ENCODE results near the gene ZSCAN29. TPM values are rescaled to one million over a fixed set of nuclear protein-coding genes. Genes with fewer than 3 reads are reported as not detected.

Gene ZSCAN29
- polyA plus RNA-seq, 1 of the 3 experiments (the other 2 are of a cell fraction), result 5.7 TPM

DNA sequence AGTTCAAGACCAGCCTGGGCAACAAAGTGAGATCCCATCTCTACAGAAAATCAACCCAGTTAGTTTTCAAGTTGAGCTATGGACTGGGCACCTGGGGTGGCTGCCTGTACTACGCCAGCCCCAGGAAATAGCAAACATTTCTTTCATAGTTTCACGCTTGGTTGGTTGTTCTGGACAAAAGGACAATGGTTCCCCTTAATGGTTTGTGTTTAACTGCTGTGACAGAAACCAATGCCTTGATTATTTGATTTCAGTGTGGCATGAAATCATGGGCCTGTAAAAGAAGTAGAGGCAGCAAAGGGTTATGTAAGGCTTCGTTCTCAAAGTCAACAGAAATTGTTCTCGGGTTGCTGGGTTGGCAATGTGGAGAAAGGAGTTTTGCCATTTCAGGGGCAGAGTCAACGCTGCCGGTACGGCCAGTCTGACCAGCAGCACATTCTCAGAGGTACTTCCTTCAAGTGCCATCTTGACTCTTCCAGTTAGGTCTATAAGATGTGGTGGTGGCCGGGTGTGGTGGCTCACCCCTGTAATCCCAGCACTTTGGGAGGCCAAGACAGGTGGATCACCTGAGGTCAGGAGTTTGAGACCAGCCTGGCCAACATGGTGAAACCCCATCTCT, 53.2 kb downstream of the ZSCAN29 start:
- Histone ChIP-seq H2AFZ (ENCODE audit: low read depth) (no peak overlapping the region), H3K9ac (no peak overlapping the region), H3K4me2 (no peak overlapping the region), H3K9me2 (no peaks in the 10 kb centered on the region), H3K27me3 (ENCODE audit: insufficient read depth) (no peaks in the 10 kb centered on the region; the same call in 1 of the 2 replicates), H3K27ac (ENCODE audit: low read depth in 2 of 2, low read length in 1 of 2) (no peak overlapping the region), H3K79me2 (ENCODE audit: insufficient read depth) (no peaks in the 10 kb centered on the region), H3K36me3 (replicated peaks in 1 of 2; ENCODE audit: control insufficient read depth in 1 of 2, insufficient read depth in 2 of 2, low read length in 1 of 2) (no peaks in the 10 kb centered on the region), H3F3A (replicated peaks; ENCODE audit: insufficient read depth) (no peaks in the 10 kb centered on the region), H4K20me1 (ENCODE audit: insufficient read depth) (no peaks in the 10 kb centered on the region), H3K9me3 (no peaks in the 10 kb centered on the region), H3K4me3 (ENCODE audit: low read depth in 2 of 2, low read length in 1 of 2) (no peak overlapping the region), H3K4me1 (ENCODE audit: control insufficient read depth in 1 of 2, insufficient read depth in 2 of 2, low read depth in 1 of 2, low read length in 1 of 2) (no peaks in the 10 kb centered on the region)
- POLR2A ChIA-PET, result no interaction called here
- no peak for DNase-seq
- TF ChIP-seq JUND (IDR thresholded peaks at IDR 0.05), result no peak
- no peak for TF ChIP-seq YY1 (IDR thresholded peaks at IDR 0.05; ENCODE audit: low read depth)
- no peak for TF ChIP-seq RXRA (IDR thresholded peaks at IDR 0.05; ENCODE audit: borderline replicate concordance, low read depth)
- no peak for TF ChIP-seq RFX5 (IDR thresholded peaks at IDR 0.05; ENCODE audit: low read length)
- no peak for TF ChIP-seq NRF1 (IDR thresholded peaks at IDR 0.05; ENCODE audit: low read depth, low read length)
- TF ChIP-seq, protein P1, sequence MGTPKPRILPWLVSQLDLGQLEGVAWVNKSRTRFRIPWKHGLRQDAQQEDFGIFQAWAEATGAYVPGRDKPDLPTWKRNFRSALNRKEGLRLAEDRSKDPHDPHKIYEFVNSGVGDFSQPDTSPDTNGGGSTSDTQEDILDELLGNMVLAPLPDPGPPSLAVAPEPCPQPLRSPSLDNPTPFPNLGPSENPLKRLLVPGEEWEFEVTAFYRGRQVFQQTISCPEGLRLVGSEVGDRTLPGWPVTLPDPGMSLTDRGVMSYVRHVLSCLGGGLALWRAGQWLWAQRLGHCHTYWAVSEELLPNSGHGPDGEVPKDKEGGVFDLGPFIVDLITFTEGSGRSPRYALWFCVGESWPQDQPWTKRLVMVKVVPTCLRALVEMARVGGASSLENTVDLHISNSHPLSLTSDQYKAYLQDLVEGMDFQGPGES (IDR thresholded peaks at IDR 0.05; ENCODE audit: low read depth, low read length), result no peak
- TF ChIP-seq, protein P2, sequence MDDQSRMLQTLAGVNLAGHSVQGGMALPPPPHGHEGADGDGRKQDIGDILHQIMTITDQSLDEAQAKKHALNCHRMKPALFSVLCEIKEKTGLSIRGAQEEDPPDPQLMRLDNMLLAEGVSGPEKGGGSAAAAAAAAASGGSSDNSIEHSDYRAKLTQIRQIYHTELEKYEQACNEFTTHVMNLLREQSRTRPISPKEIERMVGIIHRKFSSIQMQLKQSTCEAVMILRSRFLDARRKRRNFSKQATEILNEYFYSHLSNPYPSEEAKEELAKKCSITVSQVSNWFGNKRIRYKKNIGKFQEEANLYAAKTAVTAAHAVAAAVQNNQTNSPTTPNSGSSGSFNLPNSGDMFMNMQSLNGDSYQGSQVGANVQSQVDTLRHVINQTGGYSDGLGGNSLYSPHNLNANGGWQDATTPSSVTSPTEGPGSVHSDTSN (IDR thresholded peaks at IDR 0.05), result no peak
- TF ChIP-seq SMC3 (IDR thresholded peaks at IDR 0.05; ENCODE audit: low read depth, low read length), result no peak
- TF ChIP-seq, protein P3, sequence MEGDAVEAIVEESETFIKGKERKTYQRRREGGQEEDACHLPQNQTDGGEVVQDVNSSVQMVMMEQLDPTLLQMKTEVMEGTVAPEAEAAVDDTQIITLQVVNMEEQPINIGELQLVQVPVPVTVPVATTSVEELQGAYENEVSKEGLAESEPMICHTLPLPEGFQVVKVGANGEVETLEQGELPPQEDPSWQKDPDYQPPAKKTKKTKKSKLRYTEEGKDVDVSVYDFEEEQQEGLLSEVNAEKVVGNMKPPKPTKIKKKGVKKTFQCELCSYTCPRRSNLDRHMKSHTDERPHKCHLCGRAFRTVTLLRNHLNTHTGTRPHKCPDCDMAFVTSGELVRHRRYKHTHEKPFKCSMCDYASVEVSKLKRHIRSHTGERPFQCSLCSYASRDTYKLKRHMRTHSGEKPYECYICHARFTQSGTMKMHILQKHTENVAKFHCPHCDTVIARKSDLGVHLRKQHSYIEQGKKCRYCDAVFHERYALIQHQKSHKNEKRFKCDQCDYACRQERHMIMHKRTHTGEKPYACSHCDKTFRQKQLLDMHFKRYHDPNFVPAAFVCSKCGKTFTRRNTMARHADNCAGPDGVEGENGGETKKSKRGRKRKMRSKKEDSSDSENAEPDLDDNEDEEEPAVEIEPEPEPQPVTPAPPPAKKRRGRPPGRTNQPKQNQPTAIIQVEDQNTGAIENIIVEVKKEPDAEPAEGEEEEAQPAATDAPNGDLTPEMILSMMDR (IDR thresholded peaks at IDR 0.05), result no peak
- TF ChIP-seq, protein P4, sequence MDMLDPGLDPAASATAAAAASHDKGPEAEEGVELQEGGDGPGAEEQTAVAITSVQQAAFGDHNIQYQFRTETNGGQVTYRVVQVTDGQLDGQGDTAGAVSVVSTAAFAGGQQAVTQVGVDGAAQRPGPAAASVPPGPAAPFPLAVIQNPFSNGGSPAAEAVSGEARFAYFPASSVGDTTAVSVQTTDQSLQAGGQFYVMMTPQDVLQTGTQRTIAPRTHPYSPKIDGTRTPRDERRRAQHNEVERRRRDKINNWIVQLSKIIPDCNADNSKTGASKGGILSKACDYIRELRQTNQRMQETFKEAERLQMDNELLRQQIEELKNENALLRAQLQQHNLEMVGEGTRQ (IDR thresholded peaks at IDR 0.05; ENCODE audit: borderline replicate concordance, low read depth, low read length), result no peak
- TF ChIP-seq GATA2 (CRISPR knock-in tag; IDR thresholded peaks at IDR 0.05), result no peak
- 81% methylated on average over 7 of the region's 8 CpGs for WGBS (ENCODE audit: low lambda C conversion rate)
- CTCF ChIA-PET, result no interaction called here

DNA sequence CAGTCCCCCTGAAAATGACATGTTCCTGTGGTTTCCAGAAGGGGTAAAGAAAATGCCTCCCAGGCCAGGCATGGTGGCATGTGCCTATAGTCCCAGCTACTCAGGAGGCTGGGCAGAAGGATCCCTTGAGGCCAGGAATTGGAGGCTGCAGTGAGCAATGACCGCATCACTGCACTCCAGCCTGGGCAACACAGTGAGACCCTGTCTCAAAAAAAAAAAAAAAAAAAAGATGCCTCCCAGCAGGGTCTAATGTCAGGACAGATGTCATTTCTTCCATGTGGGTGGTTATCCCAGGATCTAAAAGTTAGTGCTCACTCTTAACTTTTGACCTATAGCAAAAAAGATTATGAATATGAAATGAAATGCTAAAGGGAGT, 53.9 kb downstream of the ZSCAN29 start:
- Histone ChIP-seq H3K27ac (ENCODE audit: low read depth in 2 of 2, low read length in 1 of 2) (no peak overlapping the region), H3F3A (replicated peaks; ENCODE audit: insufficient read depth) (no peaks in the 10 kb centered on the region), H2AFZ (ENCODE audit: low read depth) (no peak overlapping the region), H3K4me1 (ENCODE audit: control insufficient read depth in 1 of 2, insufficient read depth in 2 of 2, low read depth in 1 of 2, low read length in 1 of 2) (no peaks in the 10 kb centered on the region), H3K4me2 (no peak overlapping the region), H3K36me3 (replicated peaks in 1 of 2; ENCODE audit: control insufficient read depth in 1 of 2, insufficient read depth in 2 of 2, low read length in 1 of 2) (no peaks in the 10 kb centered on the region), H3K9ac (no peak overlapping the region), H3K79me2 (ENCODE audit: insufficient read depth) (no peaks in the 10 kb centered on the region), H3K27me3 (ENCODE audit: insufficient read depth) (peaks cover 6% of the 10 kb centered on the region; the same call in 1 of the 2 replicates), H3K9me2 (no peaks in the 10 kb centered on the region), H3K4me3 (ENCODE audit: low read depth in 2 of 2, low read length in 1 of 2) (no peak overlapping the region), H3K9me3 (no peaks in the 10 kb centered on the region), H4K20me1 (ENCODE audit: insufficient read depth) (no peaks in the 10 kb centered on the region)
- CTCF ChIA-PET, result no interaction called here
- no peak for DNase-seq
- POLR2A ChIA-PET, result no interaction called here
- TF ChIP-seq FOXJ3 (CRISPR knock-in tag; IDR thresholded peaks at IDR 0.05) (no peak), FOXM1 (IDR thresholded peaks at IDR 0.05; ENCODE audit: low read depth) (no peak), MXI1 (IDR thresholded peaks at IDR 0.05; ENCODE audit: low read depth, low read length) (no peak)
- WGBS (ENCODE audit: low lambda C conversion rate), result 83% methylated on average over 1 of the region's 1 CpG
